Measurements from ENCODE around the gene CFAP52.

GRCh38 chr17:9684955-9685621 lies 108.6 kb downstream of the CFAP52 start:
- no peak for TF ChIP-seq HMGXB4 (CRISPR knock-in tag; IDR thresholded peaks at IDR 0.05; ENCODE audit: borderline replicate concordance)
- TF ChIP-seq, protein P1, sequence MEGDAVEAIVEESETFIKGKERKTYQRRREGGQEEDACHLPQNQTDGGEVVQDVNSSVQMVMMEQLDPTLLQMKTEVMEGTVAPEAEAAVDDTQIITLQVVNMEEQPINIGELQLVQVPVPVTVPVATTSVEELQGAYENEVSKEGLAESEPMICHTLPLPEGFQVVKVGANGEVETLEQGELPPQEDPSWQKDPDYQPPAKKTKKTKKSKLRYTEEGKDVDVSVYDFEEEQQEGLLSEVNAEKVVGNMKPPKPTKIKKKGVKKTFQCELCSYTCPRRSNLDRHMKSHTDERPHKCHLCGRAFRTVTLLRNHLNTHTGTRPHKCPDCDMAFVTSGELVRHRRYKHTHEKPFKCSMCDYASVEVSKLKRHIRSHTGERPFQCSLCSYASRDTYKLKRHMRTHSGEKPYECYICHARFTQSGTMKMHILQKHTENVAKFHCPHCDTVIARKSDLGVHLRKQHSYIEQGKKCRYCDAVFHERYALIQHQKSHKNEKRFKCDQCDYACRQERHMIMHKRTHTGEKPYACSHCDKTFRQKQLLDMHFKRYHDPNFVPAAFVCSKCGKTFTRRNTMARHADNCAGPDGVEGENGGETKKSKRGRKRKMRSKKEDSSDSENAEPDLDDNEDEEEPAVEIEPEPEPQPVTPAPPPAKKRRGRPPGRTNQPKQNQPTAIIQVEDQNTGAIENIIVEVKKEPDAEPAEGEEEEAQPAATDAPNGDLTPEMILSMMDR (IDR thresholded peaks at IDR 0.05): no peak
- TF ChIP-seq, protein P2, sequence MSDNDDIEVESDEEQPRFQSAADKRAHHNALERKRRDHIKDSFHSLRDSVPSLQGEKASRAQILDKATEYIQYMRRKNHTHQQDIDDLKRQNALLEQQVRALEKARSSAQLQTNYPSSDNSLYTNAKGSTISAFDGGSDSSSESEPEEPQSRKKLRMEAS (IDR thresholded peaks at IDR 0.05): no peak
- no peak for TF ChIP-seq POLR2A (IDR thresholded peaks at IDR 0.05; ENCODE audit: low read length)
- TF ChIP-seq KDM5A (IDR thresholded peaks at IDR 0.05): no peak
- TF ChIP-seq, protein P3, sequence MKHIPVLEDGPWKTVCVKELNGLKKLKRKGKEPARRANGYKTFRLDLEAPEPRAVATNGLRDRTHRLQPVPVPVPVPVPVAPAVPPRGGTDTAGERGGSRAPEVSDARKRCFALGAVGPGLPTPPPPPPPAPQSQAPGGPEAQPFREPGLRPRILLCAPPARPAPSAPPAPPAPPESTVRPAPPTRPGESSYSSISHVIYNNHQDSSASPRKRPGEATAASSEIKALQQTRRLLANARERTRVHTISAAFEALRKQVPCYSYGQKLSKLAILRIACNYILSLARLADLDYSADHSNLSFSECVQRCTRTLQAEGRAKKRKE (CRISPR knock-in tag; IDR thresholded peaks at IDR 0.05; ENCODE audit: low read depth): no peak
- no peak for TF ChIP-seq REST (IDR thresholded peaks at IDR 0.05)
- TF ChIP-seq ZNF302 (CRISPR knock-in tag; IDR thresholded peaks at IDR 0.05): no peak
- no peak for TF ChIP-seq BHLHE40 (IDR thresholded peaks at IDR 0.05; ENCODE audit: low read depth, low read length)
- TF ChIP-seq PHF8 (IDR thresholded peaks at IDR 0.05; ENCODE audit: borderline replicate concordance, low read depth): no peak
- TF ChIP-seq EP300 (IDR thresholded peaks at IDR 0.05): no peak
- no peak for TF ChIP-seq TP53 (CRISPR knock-in tag; IDR thresholded peaks at IDR 0.05)
- TF ChIP-seq HDAC2 (IDR thresholded peaks at IDR 0.05): no peak
- TF ChIP-seq SMC3 (IDR thresholded peaks at IDR 0.05): no peak

Measured in A549 (cell line).